ENCODE measurements around the gene SRGAP1. TPM values are rescaled to one million over a fixed set of nuclear protein-coding genes. Genes with fewer than 3 reads are reported as not detected.

SRGAP1 gene
- total RNA-seq, 1 donor from 2014 or later, result 14.8 TPM

GRCh38 chr12:63980211-63980610 is 135.7 kb downstream of the SRGAP1 start:
- H3K4me1 Mint-ChIP-seq, result peaks cover 18% of the 10 kb centered on the region
- H3K9me3 Mint-ChIP-seq, result no peaks in the 10 kb centered on the region
- no peak overlapping the region for H3K4me3 Mint-ChIP-seq
- TF ChIP-seq CTCF (conservative IDR thresholded peaks at IDR 0.05), result no peak
- no peak for DNase-seq (ENCODE audit: low read depth, low spot score)
- H3K36me3 Mint-ChIP-seq (ENCODE audit: low read depth), result peaks cover 2% of the 10 kb centered on the region
- no peak overlapping the region for H3K27ac Mint-ChIP-seq (ENCODE audit: unreplicated experiment)
- H3K27me3 Mint-ChIP-seq (ENCODE audit: low read depth), result no peaks in the 10 kb centered on the region

GRCh38 chr12:63981343-63981742 is 136.8 kb downstream of the SRGAP1 start:
- Mint-ChIP-seq H3K36me3 (ENCODE audit: low read depth) (peaks cover 4% of the 10 kb centered on the region), H3K27me3 (ENCODE audit: low read depth) (no peaks in the 10 kb centered on the region), H3K9me3 (no peaks in the 10 kb centered on the region), H3K27ac (ENCODE audit: unreplicated experiment) (no peak overlapping the region), H3K4me3 (no peak overlapping the region), H3K4me1 (peaks cover 18% of the 10 kb centered on the region)
- DNase-seq (ENCODE audit: low read depth, low spot score), result no peak
- TF ChIP-seq CTCF (conservative IDR thresholded peaks at IDR 0.05), result no peak

GRCh38 chr12:63982604-63983295 is 138.2 kb downstream of the SRGAP1 start:
- H3K27me3 Mint-ChIP-seq (ENCODE audit: low read depth), result no peaks in the 10 kb centered on the region
- H3K9me3 Mint-ChIP-seq, result no peaks in the 10 kb centered on the region
- no peak overlapping the region for H3K27ac Mint-ChIP-seq (ENCODE audit: unreplicated experiment)
- H3K4me3 Mint-ChIP-seq, result no peak overlapping the region
- no peak for DNase-seq (ENCODE audit: low read depth, low spot score)
- peaks cover 4% of the 10 kb centered on the region for H3K36me3 Mint-ChIP-seq (ENCODE audit: low read depth)
- no peak for TF ChIP-seq CTCF (conservative IDR thresholded peaks at IDR 0.05)
- H3K4me1 Mint-ChIP-seq, result peaks cover 18% of the 10 kb centered on the region

DNA sequence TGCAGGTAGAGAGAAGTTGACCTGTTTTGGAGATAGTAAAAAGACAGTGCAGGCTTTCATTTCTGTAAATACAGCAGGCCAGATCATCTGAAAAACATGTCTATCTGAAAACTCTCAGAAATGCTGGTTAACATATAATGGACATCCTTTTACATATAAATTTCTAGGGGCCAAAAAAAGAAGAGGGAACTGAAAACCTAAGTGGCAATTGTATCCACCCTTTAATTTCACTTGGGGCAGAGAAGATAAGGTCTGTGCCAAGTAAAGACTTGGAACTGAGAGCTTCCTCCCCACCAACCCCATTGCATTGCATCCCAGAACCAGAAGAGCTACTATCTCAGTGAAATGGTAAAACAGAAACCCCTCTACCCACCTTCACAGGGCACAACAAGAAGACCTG is 141.0 kb downstream of the SRGAP1 start:
- no peak for DNase-seq (ENCODE audit: low read depth, low spot score)
- H3K4me1 Mint-ChIP-seq, result peaks cover 18% of the 10 kb centered on the region
- no peak overlapping the region for H3K4me3 Mint-ChIP-seq
- H3K27me3 Mint-ChIP-seq (ENCODE audit: low read depth), result no peaks in the 10 kb centered on the region
- no peak overlapping the region for H3K27ac Mint-ChIP-seq (ENCODE audit: unreplicated experiment)
- no peak for TF ChIP-seq CTCF (conservative IDR thresholded peaks at IDR 0.05)
- H3K9me3 Mint-ChIP-seq, result no peaks in the 10 kb centered on the region
- H3K36me3 Mint-ChIP-seq (ENCODE audit: low read depth), result peaks cover 8% of the 10 kb centered on the region

GRCh38 chr12:63985945-63986344 is 141.4 kb downstream of the SRGAP1 start:
- peaks cover 8% of the 10 kb centered on the region for H3K36me3 Mint-ChIP-seq (ENCODE audit: low read depth)

More at GRCh38 chr12:63985945-63986344, 141.4 kb downstream of the SRGAP1 start:
- H3K4me1 Mint-ChIP-seq, result peaks cover 23% of the 10 kb centered on the region
- no peaks in the 10 kb centered on the region for H3K27me3 Mint-ChIP-seq (ENCODE audit: low read depth)
- H3K27ac Mint-ChIP-seq (ENCODE audit: unreplicated experiment), result no peak overlapping the region
- H3K9me3 Mint-ChIP-seq, result no peaks in the 10 kb centered on the region
- H3K4me3 Mint-ChIP-seq, result no peak overlapping the region
- TF ChIP-seq CTCF (conservative IDR thresholded peaks at IDR 0.05), result no peak
- no peak for DNase-seq (ENCODE audit: low read depth, low spot score)
